ENCODE results near the gene ZNF280D. TPM values are rescaled to one million over a fixed set of nuclear protein-coding genes. Genes with fewer than 3 reads are reported as not detected.
"Not testable (repeated sequence)": the region's sequence is repeated elsewhere in the genome, so short reads cannot be mapped to it uniquely, and the experiment has no call there.

Gene ZNF280D, protein sequence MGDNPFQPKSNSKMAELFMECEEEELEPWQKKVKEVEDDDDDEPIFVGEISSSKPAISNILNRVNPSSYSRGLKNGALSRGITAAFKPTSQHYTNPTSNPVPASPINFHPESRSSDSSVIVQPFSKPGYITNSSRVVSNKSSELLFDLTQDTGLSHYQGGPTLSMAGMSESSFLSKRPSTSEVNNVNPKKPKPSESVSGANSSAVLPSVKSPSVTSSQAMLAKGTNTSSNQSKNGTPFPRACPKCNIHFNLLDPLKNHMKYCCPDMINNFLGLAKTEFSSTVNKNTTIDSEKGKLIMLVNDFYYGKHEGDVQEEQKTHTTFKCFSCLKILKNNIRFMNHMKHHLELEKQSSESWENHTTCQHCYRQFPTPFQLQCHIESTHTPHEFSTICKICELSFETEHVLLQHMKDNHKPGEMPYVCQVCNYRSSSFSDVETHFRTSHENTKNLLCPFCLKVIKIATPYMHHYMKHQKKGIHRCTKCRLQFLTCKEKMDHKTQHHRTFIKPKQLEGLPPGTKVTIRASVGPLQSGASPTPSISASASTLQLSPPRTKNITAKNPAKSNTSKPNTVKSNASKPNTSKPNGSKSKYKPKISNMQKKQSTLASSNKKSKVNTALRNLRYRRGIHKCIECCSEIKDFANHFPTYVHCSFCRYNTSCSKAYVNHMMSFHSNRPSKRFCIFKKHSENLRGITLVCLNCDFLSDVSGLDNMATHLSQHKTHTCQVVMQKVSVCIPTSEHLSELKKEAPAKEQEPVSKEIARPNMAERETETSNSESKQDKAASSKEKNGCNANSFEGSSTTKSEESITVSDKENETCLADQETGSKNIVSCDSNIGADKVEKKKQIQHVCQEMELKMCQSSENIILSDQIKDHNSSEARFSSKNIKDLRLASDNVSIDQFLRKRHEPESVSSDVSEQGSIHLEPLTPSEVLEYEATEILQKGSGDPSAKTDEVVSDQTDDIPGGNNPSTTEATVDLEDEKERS
- 10 to 100 TPM; 44.9 to 73.9 (median 52.4) TPM for total RNA-seq

GRCh38 chr15:56733136-56734012, at the start of gene ZNF280D:
TSS of gene ZNF280D (minus strand) at chr15:56733509. CDS start at chr15:56707109, 26,400 bp downstream.
- Histone ChIP-seq H3K9me3 (no peaks in the 10 kb centered on the region), H3K4me1 (peaks cover 35 to 76% (median 70%) of the 10 kb centered on the region in 4 donors), H3K27ac (replicated peaks in 1 of 4) (peak within 1 kb of the TSS; percentile 98 to 99 (median 98)), H3K4me3 (peak within 1 kb of the TSS; percentile 77 to 82 (median 80)), H3K36me3 (no peaks in the 10 kb centered on the region), H3K27me3 (no peaks in the 10 kb centered on the region)
- 35% methylated on average over 37 of the region's 101 CpGs for WGBS
- intact Hi-C loops (cut with DNase I), result loop anchor here (5.0 kb wide), 1 partner anchor 154 kb away; no protein-coding TSS in a partner anchor
- DNase-seq (ENCODE audit: extremely low spot score), result peak; percentile 95
- TF ChIP-seq POLR2AphosphoS5 (IDR thresholded peaks at IDR 0.05) (peak; percentile 72 to 80), POLR2A (IDR thresholded peaks at IDR 0.05; ENCODE audit: low read depth) (no peak), EP300 (IDR thresholded peaks at IDR 0.05) (no peak)
- TF ChIP-seq, protein P1, sequence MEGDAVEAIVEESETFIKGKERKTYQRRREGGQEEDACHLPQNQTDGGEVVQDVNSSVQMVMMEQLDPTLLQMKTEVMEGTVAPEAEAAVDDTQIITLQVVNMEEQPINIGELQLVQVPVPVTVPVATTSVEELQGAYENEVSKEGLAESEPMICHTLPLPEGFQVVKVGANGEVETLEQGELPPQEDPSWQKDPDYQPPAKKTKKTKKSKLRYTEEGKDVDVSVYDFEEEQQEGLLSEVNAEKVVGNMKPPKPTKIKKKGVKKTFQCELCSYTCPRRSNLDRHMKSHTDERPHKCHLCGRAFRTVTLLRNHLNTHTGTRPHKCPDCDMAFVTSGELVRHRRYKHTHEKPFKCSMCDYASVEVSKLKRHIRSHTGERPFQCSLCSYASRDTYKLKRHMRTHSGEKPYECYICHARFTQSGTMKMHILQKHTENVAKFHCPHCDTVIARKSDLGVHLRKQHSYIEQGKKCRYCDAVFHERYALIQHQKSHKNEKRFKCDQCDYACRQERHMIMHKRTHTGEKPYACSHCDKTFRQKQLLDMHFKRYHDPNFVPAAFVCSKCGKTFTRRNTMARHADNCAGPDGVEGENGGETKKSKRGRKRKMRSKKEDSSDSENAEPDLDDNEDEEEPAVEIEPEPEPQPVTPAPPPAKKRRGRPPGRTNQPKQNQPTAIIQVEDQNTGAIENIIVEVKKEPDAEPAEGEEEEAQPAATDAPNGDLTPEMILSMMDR (IDR thresholded peaks at IDR 0.05), result no peak

- no peaks in the 10 kb centered on the region for H3K36me3 ChIP-seq
- 92% methylated on average over 8 of the region's 8 CpGs for WGBS
- intact Hi-C loops (cut with DNase I), result no loop called here
- no peaks in the 10 kb centered on the region for H3K27me3 ChIP-seq
- no peaks in the 10 kb centered on the region for H3K9me3 ChIP-seq
- H3K4me1 ChIP-seq, result no peaks in the 10 kb centered on the region
- TF ChIP-seq, protein P1 (IDR thresholded peaks at IDR 0.05), result no peak
- TF ChIP-seq POLR2A (IDR thresholded peaks at IDR 0.05; ENCODE audit: low read depth), result no peak
- no peak for TF ChIP-seq EP300 (IDR thresholded peaks at IDR 0.05)
- no peak for TF ChIP-seq POLR2AphosphoS5 (IDR thresholded peaks at IDR 0.05)
- no peak for DNase-seq (ENCODE audit: extremely low spot score)
- no peak overlapping the region for H3K4me3 ChIP-seq
- H3K27ac ChIP-seq (replicated peaks in 1 of 4), result no peak overlapping the region
Observed at GRCh38 chr15:56782306-56782705, 49.0 kb upstream of the ZNF280D start.

DNA sequence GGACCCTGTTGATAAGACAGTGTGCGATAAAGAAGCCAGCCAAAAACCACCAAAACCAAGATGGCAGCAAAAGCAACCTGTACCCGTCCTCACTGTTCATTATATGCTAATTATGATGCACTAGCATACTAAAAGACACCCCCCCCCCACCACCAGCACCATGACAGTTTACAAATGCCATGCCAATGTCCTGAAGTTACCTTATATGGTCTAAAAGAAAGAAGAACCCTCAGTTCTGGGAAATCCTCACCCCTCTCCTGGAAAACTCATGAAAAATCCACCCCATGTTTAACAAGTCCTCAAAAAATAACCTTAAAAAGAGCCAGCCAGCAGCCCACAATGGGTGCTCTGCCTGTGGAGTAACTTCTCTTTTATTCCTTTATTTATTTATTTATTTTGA, 48.4 kb upstream of the ZNF280D start:
- Histone ChIP-seq H3K27ac (replicated peaks in 1 of 4) (no peak overlapping the region), H3K4me1 (no peaks in the 10 kb centered on the region), H3K36me3 (no peaks in the 10 kb centered on the region), H3K4me3 (no peak overlapping the region), H3K27me3 (no peaks in the 10 kb centered on the region), H3K9me3 (no peaks in the 10 kb centered on the region)
- WGBS, result 89% methylated on average over 2 of the region's 2 CpGs
- TF ChIP-seq EP300 (IDR thresholded peaks at IDR 0.05) (no peak), POLR2AphosphoS5 (IDR thresholded peaks at IDR 0.05) (no peak)
- no peak for DNase-seq (ENCODE audit: extremely low spot score)
- intact Hi-C loops (cut with DNase I), result no loop called here

DNA sequence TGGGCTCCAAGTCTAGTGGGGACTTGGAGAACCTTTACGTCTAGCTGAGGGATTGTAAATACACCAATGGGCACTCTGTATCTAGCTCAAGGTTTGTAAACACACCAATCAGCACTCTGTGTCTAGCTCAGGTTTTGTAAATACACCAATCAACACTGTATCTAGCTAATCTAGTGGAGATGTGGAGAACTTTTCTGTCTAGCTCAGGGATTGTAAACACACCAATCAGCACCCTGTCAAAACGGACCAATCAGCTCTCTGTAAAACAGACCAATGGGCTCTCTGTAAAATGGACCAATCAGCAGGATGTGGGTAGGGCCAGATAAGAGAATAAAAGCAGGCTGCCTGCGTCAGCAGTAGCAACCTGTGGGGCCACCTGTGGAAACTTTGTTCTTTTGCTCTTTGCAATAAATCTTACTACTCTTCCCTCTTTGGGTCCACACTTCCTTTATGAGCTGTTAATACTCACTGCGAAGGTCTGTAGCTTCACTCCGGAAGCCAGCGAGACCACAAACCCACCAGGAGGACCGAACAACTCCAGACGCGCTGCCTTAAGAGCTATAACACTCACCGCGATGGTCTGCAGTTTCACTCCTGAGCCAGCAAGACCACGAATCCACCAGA, 46.9 kb upstream of the ZNF280D start:
- DNase-seq (ENCODE audit: extremely low spot score); H3K4me3 ChIP-seq; intact Hi-C loops (cut with DNase I); H3K27me3 ChIP-seq; H3K4me1 ChIP-seq; H3K27ac ChIP-seq (replicated peaks in 1 of 4); H3K36me3 ChIP-seq; H3K9me3 ChIP-seq: not testable (repeated sequence)
- WGBS, result 97% methylated on average over 12 of the region's 12 CpGs

- H3K9me3 ChIP-seq; H3K36me3 ChIP-seq; H3K27ac ChIP-seq (replicated peaks in 1 of 4); DNase-seq (ENCODE audit: extremely low spot score); intact Hi-C loops (cut with DNase I); H3K4me3 ChIP-seq; H3K27me3 ChIP-seq; H3K4me1 ChIP-seq: not testable (repeated sequence)
- 98% methylated on average over 9 of the region's 25 CpGs for WGBS
Observed at GRCh38 chr15:56779449-56779848, 46.1 kb upstream of the ZNF280D start.

Measured in esophagus muscularis mucosa (tissue), 4 donors.